GM21737 (cell line): ENCODE data around the gene SLC6A7.
A peak's percentile ranks its signal among the peaks of the same experiment; 100 is the strongest.

Source experiments
- ATAC-seq: cut with Tn5 transposase; IDR thresholded peaks from one replicate; pipeline ENCODE4 v1.9.1; 2021; ENCODE audit warnings: mild to moderate bottlenecking, moderate library complexity; ENCODE audit not compliant: unreplicated experiment

The SLC6A7 gene

GRCh38 chr5:150155258-150156026 is 34.4 kb upstream of the SLC6A7 start, which contains the start of gene PDGFRB:
TSS of gene PDGFRB (minus strand) at chr5:150155845. CDS start at chr5:150137047, 18,798 bp downstream.
- no peak for ATAC-seq

DNA sequence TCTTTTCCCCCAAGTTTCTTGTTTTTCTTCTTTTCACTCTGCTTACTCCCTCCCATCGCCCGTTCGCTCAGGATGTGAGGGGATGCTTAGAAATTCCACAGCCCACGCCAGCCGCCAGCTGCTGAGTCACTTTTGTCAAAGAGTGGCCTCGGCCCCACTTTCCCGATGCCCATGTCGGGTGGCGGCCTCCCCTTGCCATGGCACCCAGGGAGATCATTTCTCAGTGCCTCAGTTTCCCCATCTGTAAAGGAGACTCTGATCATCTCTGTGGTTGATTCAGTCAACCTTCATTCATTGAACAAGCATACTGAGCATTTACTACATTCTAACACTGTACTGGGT is 33.9 kb upstream of the SLC6A7 start:
- ATAC-seq = no peak

DNA sequence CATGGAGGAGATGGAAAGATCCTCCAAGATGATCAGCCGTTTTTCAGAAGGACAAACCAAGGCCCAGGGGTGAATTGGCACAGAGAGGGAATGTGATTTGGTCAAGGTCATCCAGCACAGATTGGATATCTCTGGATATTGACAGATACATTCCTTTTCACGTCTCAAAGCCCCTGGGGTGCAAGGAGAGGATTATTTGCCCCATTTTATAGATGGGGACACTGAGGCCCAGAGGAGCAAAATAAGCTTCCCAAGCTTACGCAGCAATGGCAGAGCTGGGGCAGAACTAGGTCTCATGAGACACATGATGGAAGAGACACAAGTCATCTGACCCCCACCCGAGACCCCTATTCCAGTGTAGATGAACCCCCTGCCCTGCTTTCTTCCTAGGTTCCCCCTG is 33.3 kb upstream of the SLC6A7 start:
- ATAC-seq = no peak

DNA sequence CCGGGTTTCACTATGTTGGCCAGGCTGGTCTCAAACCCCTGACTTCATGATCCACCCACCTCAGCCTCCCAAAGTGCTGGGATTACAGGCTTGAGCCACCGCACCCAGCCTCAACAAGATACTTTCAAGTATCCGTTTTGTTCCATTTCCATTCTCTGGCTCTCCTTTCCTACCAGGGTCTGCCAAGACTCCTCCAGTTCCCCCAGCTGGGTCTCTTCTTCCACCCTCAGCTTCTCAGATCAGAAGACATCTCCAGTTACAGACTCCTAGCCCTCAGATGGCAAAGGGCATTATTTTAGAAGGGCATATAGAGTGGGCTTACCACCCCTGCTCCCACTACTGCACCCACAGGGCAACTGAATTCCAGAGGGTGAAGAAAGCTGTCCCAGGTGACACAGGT is 32.7 kb upstream of the SLC6A7 start:
- ATAC-seq = no peak

DNA sequence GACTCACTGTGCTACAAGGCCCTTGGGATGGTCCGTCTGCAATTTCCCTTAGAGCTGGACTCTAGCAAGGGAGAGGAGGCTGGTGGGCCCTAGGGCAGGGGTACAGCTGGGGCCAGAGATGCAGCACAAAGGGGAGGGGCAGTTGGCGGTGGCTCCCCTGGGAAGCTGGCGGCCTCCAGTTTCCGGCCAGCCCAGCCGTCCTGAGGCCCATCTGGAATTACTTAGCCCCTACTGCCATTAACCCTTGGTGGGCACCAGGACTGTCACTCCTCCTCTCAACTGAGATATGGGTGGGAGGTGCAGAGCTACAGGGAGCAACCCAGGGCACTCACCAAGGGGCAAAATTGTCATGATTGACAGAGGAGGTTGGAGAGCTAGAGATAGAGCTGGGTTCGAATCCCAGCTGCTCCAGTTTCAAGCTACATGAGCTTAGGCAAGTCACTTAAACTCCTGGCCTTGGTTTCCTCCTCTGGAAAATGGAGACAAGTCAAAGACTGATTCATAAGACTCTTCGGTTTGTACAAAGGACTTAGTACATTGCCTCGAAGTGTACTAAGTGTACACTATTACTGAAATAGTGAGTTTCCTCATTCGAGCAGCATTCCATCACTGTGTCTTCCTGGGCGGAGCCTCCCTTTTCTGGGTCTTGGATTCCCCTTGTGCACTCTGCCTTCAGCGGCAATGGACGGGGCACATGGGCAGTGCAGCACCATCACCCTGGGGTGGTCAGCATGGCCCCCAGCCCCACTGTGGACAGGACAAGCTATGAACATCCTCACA is 31.5 kb upstream of the SLC6A7 start:
- no peak for ATAC-seq

DNA sequence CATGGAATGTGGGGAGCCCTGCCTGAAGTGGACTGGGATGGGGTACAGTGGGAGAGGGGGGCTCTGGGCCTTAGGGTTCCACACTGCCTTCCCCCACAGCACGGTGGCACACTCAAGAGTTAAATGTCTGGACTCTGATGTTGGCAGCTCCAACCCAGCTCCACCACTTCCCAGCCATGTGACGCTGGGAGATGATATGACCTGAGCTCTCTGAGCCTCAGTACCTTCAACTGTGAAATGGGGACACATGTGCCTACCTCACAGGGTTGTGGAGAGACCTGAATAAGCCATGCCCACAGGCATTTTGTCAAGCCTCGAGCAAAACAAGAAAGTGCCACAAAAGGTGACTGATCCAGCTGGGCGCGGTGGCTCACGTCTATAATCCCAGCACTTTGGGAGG is 30.8 kb upstream of the SLC6A7 start:
- ATAC-seq = no peak

- no peak for ATAC-seq
Observed at GRCh38 chr5:150159741-150160179, 30.1 kb upstream of the SLC6A7 start.

DNA sequence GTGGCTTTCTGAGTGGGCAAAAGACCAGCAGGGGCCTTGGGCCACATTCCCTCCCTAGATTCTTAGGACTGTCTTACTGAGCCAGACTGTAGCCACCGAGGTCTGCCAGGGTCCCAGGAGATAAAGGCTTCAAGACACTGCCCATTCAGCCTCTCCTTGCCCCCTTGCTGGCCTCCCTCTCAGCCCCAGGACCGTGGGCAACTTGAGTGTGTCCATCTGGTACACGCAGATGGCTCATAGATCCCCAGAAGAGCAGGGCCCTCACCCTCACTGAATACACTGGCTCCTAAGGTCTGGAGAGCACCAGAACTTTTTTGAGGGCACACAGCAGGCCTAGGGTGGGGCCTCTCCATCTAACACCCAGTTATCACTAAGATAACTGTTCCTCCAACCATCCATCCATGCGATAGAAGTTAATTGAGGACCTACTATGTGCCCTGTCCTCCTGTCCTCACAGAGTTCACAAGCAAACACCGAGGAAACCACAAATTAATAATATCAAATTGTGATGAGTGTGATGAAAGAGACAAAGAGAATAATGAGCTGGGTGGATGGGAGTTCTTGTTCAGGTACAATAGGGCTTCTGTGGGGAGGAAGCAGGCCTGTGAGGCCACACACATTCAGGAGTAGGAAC is 29.3 kb upstream of the SLC6A7 start:
- ATAC-seq = no peak

DNA sequence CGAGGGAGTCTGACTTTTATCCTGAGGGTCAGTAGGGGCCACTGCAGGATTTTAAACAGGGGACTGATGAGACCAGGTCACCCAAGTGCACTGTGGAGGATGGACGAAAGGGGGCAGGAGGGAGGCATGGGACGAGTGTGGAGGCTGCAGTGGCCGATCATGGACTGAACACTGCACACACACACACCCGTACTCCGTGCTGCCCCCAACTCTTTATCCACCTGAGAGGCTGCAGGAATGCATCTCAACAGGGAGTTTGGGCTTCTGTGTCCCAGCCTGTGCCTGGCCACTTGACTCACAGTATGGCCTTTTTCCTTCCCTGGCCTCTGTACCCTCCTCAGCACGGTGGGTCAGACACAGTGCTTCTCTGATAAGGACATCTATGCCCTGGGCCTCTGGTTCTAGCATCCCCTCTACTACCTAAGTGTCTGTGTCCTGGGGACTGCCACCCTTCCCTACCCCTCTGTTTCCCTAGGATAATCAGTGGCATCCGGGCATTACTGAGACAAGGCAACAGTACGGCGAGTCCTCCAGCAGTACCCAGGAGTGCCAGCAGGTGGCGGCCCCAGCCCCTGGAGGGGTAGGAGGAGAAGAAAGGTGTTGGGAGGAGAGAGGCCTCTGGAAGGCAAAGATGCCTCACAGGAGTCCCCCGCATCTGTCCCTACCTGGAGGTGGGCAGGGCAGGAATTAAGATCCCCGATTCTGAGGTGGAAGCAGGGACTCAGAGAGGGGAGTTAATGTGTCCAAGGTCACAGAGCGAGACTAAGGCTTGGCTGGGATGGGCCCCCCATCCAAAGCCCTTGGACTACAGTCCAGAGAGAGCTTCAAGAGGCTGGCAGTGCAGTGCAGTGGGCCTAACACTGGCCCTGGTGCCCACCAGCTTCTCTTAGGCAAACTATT is 28.4 kb upstream of the SLC6A7 start:
- ATAC-seq = peak; percentile 47

GRCh38 chr5:150162142-150162513 is 27.7 kb upstream of the SLC6A7 start:
- no peak for ATAC-seq

DNA sequence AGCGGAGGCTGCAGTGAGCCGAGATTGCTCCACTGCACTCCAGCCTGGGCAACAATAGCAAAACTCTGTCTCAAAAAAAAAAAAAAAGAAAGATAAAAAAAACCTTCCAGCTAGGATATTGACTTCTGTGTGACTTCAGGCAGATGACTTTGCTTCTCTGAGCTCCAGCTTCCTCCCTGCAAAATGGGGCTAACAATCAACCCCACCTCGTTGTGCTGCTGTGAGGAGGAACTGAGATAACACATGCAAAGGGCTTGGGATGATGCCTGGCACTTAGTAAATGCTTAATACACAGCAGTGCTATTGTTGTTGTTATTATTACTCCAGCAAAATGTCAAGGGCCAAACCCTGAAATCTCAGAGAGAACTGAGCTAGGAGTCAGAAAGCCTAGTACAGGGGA is 26.8 kb upstream of the SLC6A7 start:
- no peak for ATAC-seq

DNA sequence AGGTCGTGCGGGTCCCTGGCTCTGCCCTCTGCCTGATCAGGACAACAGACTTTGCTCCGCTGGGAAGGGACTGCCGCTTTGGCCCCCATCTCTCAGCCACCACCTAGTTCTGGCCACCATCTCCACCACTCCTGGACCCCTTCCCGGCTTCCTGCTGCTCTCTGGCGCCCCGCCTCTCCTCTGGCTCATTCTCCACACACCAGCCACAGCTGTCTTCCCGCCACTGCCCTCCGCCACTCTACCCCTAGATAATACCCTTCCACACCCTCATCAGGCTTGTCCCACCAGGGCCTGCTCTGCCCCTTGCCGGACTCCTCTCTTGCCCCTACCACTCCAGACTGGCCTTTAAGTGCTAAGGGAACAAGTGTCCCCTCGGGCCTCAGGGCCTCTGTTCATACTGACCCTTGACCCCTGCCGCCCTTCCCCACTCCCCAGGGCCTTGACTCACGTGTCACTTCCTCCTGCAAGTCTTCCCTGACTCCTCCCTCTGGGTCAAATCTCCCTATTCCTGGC is 26.3 kb upstream of the SLC6A7 start:
- ATAC-seq = no peak

GRCh38 chr5:150164211-150164980 is 25.5 kb upstream of the SLC6A7 start:
- ATAC-seq = no peak

DNA sequence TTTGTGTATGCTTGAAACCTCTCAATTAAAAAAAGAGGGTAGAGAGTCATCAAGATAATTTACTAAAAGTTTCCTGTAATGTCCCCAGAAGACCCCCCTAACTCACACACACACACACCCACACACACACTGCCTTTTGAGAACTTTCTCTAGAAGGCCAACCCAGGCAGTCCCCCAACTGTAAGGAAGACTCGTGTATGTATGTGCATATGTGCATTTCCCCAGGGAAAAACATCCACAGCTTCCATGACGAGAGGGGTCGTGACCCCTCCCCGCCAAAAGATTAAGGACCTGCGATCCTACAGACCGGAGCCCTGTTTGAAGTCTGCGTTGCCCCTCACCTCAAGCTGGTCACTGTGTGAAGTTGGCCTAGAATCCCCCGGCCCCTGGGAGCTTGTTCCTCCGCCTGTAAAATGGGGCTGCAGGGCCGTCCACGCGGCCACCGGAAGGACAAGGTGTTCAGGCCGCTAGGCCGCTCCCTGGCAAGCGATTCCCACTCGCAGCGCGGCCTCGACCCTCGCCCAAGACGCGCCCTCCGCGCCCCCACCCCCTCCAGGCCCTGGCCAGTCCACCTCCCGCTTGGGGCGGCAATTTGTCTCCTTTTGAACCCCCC is 23.7 kb upstream of the SLC6A7 start:
- ATAC-seq = no peak

DNA sequence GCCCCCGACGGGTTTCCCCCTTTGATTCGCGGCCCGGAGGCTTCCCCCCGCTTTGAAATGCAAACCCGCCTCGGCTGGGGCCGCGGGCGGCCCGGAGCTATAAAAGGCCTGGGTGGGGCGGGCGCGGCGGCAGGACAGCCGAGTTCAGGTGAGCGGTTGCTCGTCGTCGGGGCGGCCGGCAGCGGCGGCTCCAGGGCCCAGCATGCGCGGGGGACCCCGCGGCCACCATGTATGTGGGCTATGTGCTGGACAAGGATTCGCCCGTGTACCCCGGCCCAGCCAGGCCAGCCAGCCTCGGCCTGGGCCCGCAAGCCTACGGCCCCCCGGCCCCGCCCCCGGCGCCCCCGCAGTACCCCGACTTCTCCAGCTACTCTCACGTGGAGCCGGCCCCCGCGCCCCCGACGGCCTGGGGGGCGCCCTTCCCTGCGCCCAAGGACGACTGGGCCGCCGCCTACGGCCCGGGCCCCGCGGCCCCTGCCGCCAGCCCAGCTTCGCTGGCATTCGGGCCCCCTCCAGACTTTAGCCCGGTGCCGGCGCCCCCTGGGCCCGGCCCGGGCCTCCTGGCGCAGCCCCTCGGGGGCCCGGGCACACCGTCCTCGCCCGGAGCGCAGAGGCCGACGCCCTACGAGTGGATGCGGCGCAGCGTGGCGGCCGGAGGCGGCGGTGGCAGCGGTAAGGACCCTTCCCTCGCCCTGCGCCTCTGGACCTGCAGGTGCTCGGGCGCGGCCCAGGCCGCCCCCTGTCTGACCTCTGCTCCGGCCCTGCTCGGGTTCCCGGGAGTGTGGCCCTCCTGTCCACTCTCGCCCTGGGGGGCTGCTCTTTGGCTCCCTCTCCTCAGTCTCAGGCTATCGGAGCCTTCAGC is 23.0 kb upstream of the SLC6A7 start, which contains the start of gene CDX1:
Gene CDX1 (plus strand): TSS at position 129 of the 862 bp plus-strand sequence. CDS start 99 bp downstream, at position 228.
- no peak for ATAC-seq

GRCh38 chr5:150167512-150167850 is 22.4 kb upstream of the SLC6A7 start:
- ATAC-seq = no peak

DNA sequence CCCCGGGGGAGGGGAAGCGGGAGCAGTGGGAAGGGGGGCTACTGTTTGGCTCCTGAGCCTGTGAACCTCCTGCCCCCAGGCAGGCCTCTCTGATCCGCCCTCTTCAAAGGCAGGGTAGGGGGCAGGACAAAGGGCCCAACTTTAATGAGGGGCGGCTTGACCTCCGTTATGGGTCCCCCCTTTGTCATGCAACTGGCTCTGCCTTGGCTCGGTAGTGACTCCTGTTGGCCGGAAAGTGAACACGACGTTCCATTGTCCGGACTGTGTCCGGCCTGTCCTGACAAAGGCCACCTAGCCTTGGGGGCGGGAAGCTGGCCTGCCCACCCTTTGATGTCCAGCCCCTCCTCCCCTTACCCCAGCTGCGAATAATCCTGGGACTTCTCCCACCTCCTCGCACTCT is 22.0 kb upstream of the SLC6A7 start:
- ATAC-seq = no peak

DNA sequence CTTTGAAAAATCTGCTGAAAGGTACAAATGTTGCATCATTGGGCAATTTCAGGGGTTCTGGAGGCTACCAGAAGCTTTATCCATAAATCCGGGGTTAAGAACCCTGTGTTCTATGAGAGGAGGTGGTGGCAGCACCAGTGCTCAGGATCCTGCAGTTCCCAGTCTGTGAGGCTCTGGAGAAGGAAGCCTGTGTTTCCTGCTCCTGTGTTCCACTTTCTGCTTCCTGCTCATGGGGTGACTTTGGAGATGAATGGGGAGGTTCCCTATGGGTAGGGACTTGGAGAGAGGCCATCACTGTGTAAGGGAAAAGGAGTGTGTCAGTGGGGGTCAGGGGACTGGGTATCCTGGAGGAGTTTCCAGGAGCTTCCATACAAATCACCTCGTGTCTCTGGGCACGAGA is 21.0 kb upstream of the SLC6A7 start:
- ATAC-seq = no peak

GRCh38 chr5:150172145-150172544 is 17.7 kb upstream of the SLC6A7 start:
- no peak for ATAC-seq
